HG02938 (cell line): ENCODE data around the gene NR2F1.

Experiments used
- ATAC-seq: cut with Tn5 transposase; IDR thresholded peaks from one replicate; pipeline ENCODE4 v1.9.1; 2021; ENCODE audit warnings: mild to moderate bottlenecking, moderate library complexity; ENCODE audit not compliant: unreplicated experiment

The NR2F1 gene

DNA sequence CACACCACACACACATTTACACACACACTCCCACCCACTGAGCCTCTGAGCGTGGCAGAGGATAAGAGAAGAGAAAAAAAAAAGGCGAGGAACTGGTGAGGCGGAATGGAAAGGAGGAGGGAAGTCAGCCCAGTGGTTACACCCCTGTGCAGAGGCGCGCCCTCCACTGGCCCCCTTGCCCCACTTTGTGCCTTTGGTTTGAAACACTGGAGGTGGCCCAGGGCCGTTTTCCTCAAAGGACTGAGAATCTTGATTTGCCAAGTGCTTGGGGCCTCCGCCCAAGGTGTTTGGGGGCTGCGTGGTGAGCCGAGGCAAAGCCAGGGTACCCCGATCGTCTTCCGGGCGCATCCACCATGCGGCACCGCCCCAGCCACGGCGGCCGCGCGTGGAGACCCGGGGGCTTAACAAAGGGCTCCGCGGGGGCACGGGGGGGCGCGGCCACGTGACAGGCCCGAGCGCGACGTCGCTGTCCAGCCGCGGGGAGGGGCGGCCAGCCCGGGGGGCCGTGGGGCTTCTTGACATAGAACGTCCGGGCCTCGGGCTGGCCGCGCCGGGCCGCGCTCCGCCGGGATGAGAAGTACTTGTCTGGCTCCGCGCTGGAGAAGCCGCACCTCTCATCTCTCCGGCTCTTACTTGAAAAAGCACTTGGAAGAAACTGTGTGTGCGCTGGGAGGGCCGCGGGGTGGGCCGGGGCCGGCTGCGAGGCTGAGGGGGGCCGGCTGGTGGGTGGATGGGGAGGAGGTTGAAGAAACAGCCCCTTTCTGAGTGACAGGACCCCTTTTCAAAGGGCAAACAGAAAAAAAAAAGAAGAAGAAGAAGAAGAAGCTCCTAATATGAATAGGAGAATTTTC is 21.0 kb downstream of the NR2F1 start:
- no peak for ATAC-seq

GRCh38 chr5:93604644-93605515 is 21.9 kb downstream of the NR2F1 start:
- no peak for ATAC-seq

- no peak for ATAC-seq
Observed at GRCh38 chr5:93606382-93606752, 23.3 kb downstream of the NR2F1 start.

DNA sequence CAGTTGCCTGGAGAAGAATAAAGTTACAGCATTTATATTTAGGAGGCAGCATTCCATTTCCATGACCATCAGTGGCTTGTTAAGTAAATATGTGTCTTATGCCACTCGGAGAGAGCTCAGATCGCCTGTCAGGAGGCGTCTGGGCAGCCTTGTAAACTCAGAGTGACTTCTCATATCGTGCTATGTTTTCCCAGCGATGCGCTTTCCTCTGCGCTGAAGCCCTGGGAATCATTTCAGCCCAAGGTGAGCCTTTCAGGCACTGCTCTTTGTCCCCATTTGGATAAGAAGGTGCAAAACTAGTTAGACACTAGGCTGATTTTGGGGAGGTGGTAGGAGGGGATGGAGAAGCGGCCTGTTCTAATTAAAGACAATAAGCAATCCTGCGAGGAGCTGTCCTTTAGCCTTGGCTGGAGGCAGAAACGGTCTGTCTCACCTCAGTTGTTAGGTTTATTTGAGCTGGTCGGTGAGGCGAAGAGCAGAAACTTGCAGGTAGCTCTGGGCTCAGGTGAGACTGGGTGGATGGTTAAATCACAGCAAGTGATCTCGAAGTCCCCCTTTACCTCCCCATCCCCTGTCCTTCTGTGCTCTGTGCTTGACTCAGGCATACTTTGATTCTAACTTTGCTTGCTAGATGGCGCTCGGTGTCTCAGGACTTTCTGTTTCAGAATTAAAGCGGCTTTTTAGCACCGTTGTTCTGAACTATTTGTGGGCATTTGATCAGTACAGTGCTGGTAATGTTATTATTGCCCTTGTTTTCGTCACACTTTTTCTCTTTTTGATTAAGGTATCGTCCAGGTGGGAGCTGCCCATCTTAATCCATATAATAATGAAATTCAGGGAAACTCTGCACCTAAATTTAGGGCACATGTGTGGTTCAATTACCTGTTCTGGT is 24.6 kb downstream of the NR2F1 start:
- ATAC-seq: peak; percentile 81

DNA sequence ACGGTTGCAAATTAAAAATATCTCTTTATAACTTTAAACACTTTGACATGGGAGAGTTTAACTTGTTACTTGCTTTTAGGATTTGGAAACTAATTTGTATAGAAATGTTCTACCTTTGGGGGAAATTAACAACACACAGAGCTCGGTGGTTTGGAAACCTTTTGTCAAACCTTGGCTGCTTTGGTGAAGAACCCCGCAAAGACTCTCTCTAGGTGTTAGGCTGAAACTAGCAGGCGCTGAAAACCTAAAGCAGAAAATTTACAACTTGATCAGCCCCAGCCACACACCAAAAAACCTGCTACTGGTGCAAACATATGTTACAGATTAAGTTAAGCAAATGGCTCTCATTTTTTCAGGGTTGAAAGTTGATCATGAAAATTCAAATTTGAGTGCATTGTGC is 25.8 kb downstream of the NR2F1 start:
- ATAC-seq: no peak

- ATAC-seq: no peak
Observed at GRCh38 chr5:93609762-93610161, 26.7 kb downstream of the NR2F1 start.

- no peak for ATAC-seq
Observed at GRCh38 chr5:93610581-93611272, 27.7 kb downstream of the NR2F1 start.

- ATAC-seq: no peak
Observed at GRCh38 chr5:93611273-93611975, 28.4 kb downstream of the NR2F1 start.

DNA sequence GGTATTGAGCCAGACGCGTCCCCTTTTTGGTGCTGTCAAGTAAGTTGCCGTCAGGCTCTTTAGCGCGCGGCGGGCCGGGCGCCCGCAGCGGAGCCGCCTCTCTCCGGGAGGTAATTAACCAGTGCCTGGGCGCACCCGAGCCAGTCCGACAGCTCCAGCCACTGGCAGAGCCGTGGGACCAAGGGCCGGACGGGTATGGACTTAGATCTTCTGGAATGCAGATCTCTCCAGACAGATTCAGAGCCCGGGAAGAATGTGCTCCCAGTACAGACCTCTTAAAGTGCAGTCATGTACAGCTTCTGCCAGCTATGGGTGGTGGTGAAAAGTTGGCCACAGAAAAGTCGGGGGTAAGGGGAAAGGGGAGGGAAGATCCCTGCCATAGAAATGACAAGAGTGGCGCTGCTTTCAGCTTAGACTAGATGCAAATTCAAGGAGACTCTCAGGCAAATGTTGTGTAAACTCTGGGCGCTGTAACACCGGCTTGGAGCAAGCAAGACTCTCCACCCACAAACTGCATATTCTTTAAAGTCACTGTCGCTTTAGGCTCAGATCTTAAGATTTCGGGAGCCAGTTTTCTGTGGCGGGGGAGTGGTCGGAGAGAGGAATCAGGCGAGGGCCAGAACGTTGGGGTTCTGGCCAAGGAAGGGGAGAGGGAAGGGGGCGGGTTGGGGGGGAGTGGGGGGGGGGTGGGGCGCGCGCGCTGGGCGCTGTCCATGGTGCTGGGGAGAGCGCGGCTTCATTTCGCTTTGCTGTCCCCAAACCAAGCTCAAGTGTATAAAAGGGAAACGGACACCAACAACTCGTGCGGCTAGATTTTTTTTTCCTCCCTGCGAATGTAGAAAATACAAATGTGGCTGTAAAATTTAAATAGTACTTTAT is 29.2 kb downstream of the NR2F1 start:
- no peak for ATAC-seq

GRCh38 chr5:93612855-93613243 is 29.8 kb downstream of the NR2F1 start:
- ATAC-seq: no peak

DNA sequence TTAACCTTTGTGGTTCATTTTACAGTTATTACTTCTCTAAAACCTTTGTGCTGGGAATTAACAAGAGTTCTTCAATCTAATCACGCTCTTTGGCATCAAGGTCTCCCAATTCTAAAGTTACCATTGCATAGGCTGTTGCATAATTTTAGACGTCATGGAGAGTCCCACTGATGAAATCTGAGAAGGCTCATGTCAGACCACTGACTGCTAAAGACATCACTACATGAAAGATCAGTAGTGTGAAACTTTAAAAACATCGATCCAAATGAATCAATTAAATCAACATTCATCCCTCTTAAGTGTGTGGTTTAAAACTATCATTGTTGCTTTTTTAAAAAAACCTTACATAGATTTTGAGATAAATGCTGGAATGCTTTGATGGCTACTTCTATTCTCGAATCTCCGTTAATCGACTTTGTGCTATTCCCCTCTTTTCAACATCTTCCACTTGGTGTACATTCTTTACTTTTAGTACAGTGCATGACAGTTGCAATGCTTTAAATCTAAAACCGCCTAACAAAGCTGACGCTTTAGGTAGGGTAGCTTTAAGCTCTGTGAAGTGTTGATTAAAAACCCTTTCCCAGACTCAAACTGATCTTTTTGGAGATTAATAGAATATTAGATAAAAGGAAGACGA is 33.6 kb downstream of the NR2F1 start:
- ATAC-seq: no peak

DNA sequence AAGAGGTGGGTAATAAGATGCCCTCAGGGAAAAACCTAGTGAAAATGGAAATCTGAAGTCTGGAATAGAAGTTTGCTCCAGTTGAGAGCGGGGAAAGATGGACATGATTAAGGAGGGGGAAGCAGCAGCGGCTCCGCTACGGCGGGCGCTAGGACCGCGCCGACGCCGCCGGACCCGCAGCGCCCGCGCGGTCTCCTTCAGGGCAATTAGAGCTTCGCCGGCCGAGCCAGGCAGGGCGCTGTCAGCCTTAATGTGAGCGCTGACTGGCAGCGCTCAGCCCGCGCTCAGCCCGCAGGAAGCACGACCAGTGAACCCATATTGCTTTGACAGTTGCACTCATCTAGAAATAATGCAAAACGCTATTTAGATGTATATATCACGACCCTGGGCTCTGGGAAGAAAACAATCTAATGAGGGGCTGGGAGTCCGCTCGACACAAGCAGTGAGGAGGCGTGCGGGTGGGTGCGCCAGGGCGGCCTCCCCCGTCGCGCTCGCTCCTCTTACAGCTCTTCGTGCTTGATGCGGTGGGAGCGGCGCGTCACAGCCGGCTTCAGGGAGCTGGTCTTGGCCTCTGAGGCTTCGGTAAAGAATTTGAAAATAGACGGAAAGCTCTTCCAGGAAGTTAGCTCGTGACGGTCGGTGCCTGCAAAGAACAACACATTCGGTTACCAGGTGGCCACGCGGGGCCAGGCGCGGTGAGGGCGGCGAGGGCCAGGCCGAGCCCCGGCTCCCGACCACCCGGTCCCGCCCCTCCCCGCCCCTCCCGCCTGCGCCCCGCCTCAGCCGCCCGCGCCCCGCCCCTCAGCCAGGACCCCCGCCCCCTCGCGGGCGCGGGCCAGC is 37.7 kb downstream of the NR2F1 start:
- peak; percentile 92 for ATAC-seq

GRCh38 chr5:93621327-93621798 is 38.3 kb downstream of the NR2F1 start:
- peak; percentile 4 for ATAC-seq

DNA sequence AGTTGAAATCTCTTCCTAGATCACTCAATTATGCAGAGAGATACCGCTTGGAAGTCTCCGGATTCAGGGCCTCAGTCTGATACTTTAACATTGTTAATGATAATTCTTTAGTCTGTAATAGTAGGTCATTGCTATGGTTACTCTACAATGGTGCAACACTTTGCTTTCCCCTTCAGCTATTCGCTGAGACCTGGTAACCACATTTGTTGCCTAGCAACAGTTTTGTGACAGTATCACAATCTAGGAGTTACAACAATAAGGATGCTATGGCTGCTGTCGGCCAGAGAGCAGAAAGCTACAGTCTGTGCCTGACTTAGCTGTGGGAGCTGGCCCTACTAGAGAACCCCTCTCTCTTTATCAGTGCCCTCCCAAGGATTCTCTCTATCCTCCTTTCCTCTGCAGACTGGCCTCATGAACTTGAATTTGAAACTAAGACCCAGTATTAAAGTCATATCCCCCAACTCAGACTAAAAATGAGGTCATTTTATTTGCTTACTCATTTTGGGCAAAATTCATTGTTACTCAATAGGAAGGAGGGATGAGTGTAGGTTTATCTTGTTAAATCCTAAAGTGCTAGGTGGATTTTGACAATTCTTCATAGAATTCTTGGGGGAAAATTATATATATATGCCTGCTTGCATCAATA is 39.3 kb downstream of the NR2F1 start:
- peak; percentile 63 for ATAC-seq

GRCh38 chr5:93623153-93623552 is 40.1 kb downstream of the NR2F1 start:
- no peak for ATAC-seq

DNA sequence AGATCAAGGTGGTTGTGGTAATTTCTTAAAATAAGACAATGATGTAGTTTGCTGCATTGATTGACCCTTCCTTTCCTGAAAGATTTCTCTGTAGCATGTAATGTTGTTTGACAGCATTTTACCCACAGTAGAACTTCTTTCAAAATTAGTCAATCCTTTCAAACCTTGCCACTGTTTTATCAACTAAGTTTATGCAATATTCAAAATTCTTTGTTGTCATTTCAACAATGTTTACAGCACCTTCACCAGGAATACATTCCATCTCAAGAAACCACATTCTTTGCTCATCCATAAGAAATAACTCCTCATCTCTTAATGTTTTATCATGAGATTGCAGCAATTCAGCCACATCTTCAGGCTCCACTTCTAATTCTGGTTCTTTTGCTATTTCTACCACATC is 43.8 kb downstream of the NR2F1 start:
- no peak for ATAC-seq

DNA sequence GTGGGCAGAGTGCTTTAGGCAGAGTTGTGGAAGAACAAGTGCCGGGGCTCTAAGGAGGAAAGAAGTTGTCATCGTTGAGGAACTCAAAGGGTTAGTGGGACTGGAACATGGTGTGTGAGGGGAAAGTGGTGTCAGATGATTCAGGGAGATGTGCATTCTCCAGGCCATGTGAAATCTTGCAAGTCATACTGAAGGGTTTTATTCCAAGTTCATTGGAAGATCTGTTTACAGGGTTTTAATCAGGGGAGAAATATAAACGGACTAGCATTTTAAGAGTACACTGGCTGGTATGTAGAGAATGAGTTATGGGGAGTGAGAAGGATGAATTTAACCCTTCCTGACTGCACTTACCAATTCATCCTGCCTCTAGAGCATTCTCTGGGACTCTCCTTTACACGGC is 49.3 kb downstream of the NR2F1 start:
- no peak for ATAC-seq
